ENCODE measurements around the gene PARM1.
A peak's percentile ranks its signal among the peaks of the same experiment; 100 is the strongest.

Gene PARM1

DNA sequence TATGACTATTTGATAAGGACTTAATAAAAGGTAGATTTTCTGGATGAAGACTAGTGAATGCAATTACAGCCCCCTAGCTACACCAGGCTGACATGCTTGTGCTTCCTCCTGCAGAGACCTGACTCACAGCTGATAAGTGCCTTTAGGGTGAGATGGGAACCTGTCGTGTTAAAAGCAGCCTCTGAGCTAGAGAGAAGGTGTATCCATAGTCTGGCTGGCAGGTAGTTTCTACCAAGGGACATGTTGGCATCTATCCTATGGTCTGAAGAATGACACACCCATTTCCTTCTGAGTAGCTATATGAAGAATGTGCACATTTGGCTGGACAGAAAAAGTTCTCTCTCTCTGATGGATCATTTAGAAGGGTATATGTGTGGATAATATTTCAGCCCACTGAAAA lies 64.1 kb downstream of the PARM1 start:
- DNase-seq = no peak

GRCh38 chr4:74997948-74998729 lies 65.2 kb downstream of the PARM1 start:
- DNase-seq = no peak

DNA sequence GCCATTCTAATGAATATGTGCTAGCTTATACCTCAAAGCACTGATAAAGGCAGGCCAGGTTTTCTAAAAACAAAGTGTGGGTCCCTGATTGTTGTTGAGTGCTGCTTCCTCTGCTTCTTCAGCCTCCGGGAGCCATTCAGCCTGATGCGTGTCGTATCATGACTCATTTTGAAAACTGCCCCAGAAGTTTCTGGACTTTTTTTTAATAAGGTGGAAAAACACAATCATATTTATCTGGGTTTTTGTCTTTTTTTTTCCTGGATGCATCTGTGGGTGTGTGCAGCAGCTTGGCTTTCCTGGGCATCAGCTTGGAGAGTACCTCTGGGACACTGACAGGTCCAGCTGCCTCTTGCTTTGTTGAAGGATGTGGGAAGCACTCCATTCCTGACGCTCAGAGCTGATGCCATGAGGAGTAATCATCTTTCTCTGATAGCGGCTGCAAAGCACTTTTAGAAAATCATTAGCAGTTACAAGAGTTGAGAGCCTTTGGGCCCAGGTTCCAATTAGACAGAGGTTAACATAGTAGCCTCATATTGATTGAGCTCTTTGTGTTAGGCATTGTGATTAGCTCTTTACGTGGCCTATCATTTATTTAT lies 66.9 kb downstream of the PARM1 start:
- DNase-seq = peak; percentile 47

DNA sequence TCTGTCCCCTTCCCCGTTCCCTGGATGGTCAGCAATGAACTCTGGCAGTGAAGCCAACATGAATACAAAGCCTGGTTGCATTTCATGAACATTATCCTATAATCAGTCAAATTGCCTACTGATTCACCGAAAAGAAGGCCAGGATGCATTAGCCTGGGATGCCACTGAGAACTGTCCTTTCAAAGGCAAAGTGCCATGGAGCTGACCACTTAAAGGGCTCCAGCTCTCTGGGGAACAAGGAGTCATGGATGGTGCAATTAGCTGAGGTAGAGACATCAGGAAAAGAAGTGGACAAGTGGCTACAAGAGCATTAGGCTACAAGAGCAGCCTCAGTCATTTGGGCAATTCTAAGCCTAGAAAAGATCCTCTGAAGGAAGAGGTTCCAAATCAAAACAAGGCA lies 69.0 kb downstream of the PARM1 start:
- DNase-seq = no peak

GRCh38 chr4:75002381-75002780 lies 69.5 kb downstream of the PARM1 start:
- no peak for DNase-seq

- DNase-seq = no peak
These were observed 71.1 kb downstream of the PARM1 start for GRCh38 chr4:75003979-75004378.

GRCh38 chr4:75004755-75005668 lies 72.1 kb downstream of the PARM1 start:
- no peak for DNase-seq

GRCh38 chr4:75005727-75006126 lies 72.8 kb downstream of the PARM1 start:
- DNase-seq = no peak

DNA sequence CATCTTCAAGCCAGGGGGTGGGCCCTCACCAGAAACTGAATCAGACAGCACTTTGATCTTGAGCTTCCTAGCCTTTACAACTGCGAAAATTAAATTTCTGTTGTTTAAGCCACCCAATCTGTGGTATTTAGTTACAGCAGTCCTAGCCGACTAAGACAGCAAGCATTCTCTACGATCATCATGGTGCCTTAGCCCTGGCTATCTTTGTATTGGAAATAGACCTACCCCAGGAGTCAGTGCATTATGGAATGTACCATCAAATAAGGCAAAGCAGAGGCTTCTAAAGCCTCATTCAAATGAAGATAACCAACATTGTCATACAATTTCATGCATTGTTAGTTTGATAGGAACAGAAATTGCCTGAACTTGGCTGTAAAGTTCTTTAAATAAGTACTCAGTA lies 75.0 kb downstream of the PARM1 start:
- no peak for DNase-seq

DNA sequence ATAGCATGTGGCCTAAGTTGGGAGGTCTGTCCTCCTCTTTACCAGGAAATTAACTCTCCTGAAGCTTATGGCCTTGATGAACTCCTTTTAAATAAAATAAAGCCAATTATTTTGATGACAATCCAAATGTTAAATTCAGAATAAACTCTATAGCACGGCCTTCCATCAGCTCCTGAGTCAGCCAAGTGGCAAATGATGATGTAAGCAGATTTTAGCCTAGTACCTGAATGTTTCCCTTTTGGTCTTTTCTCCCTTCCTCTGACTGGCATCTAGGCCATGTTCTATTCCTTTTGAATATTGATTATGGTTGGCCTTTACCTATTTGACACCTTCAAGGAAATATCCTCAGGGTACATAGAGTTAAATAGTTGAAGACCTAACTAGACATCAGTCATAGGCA lies 76.2 kb downstream of the PARM1 start:
- no peak for DNase-seq

GRCh38 chr4:75011131-75011795 lies 78.3 kb downstream of the PARM1 start:
- no peak for DNase-seq

- no peak for DNase-seq
These were observed 82.7 kb downstream of the PARM1 start for GRCh38 chr4:75015627-75016026.

DNA sequence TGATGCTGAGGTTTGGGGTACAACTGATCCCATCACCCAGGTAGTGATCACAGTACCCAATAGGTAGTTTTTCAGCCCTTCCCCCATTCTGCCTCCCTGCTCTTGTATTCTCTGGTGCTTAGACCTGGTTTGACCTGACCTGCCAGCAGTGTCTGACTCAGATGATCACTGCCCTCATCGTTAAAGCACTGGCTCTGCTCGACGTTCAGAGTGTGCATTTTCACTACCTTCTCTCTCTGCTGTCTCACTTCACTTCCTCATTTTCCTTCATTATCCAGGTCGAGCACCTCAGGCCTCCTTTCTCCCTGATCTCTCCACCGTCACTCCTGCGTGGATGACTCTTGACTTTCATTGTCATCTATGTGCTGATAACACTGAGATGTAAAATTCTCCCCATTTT lies 83.6 kb downstream of the PARM1 start:
- DNase-seq = no peak

DNA sequence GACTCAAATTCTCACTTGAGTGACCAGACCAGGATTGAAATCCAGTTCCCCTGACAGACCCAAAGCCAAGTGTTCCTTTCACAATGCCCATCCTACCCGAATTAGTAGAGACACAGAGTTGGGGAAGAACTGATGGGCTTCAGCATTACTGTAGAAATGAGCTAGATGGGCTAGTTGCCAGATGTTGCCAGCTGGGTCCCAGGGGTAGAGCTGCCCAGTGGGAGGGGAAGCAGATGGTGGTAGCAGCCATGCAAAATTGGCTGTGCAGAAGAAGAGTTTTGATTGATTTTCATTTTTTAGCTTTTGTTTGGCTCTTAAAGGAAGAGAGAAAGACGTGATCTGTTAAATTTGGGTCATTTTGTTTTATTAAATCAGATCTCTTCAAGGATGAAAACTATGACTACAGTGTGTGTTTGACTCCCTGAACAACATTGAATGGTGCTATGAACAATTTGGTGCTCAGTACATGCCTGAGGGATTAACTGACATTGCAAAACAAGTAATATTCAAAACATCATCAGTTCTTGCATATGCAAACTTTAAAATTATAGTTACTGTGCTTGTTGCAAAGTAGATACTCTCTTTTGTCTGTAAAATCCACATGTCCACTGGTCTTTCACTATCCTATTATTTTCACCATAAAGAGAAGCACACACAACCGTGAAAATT lies 86.0 kb downstream of the PARM1 start:
- no peak for DNase-seq

DNA sequence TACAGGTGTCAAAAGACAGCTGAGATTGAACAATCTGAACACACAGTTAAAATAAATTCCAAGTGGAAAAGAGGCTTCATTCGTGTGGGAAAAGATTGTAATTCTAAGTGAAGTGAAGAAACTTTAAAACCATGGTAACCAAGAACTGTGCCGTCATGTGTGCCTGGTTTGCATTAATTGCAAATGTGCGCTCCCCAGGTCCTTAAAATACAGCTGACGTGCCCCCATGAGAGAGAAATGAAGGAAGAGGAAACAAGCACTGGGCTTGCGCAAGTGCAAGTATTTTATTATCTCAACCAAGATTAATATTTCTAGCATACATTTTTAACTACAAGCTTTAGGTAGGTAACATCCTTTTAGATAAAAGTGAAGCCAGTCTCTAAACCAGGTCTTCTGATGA lies 92.5 kb downstream of the PARM1 start:
- no peak for DNase-seq

DNA sequence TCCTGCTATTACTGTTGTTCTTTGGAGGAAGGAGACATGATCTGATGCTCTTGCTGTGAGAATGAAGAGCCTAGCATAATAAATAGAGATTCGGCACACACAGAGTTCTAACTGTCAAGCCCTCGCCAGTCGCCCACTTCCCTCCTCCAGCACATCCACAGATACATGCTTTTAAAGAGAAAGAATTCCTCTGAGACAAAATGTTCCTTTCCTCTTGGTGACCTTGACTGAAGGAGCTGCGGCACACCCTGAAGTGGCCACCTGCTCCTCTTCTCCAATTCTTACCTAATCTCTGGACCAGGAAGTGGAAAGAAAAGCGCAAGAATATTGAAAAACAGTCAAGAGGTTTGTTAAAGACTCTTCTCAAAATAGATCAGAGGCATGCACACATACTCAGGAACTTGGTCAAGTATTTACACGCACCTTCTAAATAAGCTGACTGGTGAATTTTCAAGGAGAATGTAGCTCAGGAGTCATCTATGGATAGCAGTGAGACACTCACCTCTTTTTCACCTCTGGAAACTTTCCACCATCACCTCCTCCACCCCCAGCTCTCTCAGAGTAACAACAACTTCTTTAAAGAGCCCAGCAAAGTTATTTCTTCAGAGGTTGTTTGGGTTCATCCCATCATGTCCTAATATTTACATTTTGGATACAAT lies 95.4 kb downstream of the PARM1 start:
- DNase-seq = no peak

DNA sequence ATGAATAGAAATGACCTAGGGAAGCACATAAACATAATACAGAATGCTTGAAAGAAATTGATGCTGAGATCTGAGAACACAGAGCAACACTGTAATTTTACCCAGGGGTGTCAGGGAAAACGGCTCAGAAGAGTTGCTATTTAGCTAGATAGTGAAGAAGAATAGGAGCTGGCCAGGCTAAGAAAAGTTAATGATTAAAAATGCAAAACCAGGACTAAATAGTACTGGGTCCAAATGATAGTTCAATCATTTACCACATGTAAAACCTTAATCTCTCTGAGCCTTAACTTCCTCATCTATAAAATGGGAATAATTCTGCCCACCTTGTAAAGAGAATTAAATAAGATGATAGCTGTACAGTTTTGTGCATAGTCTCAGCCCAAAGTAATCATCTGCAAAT lies 97.1 kb downstream of the PARM1 start:
- no peak for DNase-seq

GRCh38 chr4:75030649-75031235 lies 97.8 kb downstream of the PARM1 start:
- no peak for DNase-seq

DNA sequence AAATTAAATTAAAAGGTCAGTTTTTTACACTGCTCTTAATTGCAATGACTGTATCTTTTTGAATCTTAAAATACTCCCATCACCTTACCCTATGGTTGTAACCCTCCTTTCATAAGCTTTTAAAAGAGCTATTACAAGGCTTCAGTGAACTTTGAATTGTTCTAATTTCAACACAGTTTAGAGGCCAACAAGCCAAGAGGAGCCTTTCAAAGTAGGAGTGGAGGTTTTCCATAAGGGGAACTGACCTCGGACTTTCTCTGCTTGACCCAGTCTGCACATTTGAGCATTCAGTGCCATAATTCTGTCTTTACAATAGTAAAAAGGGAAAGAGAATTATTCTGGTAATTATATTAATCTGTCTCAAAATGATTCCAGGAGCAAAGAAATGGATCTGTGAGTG lies 98.9 kb downstream of the PARM1 start:
- DNase-seq = no peak

- DNase-seq = peak; percentile 32
These were observed 101.6 kb downstream of the PARM1 start for GRCh38 chr4:75034523-75034922.

DNA sequence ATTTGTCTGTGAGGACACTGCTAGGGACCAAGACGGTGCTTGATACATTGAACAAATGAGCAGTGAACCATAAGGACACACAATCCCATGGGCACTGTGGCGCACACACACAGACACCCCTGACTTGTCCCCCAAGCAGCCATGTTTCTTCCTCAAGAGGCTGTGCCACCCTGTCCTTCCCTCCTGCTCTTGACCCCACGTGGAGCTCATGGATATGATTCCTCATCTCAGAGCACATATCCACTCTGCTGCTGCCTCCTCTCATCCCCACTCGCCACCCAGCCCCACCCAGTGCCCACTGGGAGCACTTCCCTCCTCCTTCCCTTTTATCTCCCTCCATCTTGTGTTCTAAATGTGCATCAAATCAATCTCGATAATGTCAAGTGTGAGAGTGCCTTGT lies 102.4 kb downstream of the PARM1 start:
- DNase-seq = peak; percentile 64

All from retina (tissue), 1 donor.